ENCODE measurements around the gene CAMKV. TPM values are rescaled to one million over a fixed set of nuclear protein-coding genes. Genes with fewer than 3 reads are reported as not detected.

The CAMKV gene
- total RNA-seq, 2 experiments from 2014 or later: 0.28 TPM; not detected in 1

DNA sequence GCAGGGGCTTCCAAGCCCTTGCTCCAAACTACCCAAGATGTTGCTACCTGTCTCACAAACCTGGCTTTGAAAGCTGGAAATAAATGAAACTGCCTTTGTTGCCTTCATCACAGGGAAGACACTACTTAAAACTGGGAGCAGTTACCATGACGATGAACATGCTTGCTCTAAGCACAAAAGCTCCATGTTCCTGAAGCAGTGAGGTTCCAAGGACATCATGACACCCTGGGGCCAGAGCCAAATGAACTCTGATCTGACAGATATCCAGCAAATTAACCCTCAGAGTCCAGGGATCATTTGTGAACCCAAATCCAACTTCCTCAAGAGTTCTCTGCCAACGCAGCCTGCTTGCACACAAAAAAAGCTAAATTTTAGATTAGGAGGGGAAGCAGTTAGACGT is 24.0 kb downstream of the CAMKV start:
- Mint-ChIP-seq H3K36me3 (ENCODE audit: low read depth) (no peaks in the 10 kb centered on the region), H3K9me3 (no peaks in the 10 kb centered on the region), H3K27me3 (no peaks in the 10 kb centered on the region), H3K4me3 (no peak overlapping the region), H3K4me1 (ENCODE audit: low read depth) (no peaks in the 10 kb centered on the region), H3K27ac (no peak overlapping the region)
- ChIA-PET CTCF (interaction anchor here (0.6 kb wide), 1 partner anchor 102 kb away, joined by 3 read pairs; no protein-coding TSS in a partner anchor), POLR2A (interaction anchor here (0.6 kb wide), 1 partner anchor 124 kb away, joined by 3 read pairs; no protein-coding TSS in a partner anchor)
- Histone ChIP-seq H3K27me3 (ENCODE audit: control insufficient read depth in 1 of 2, insufficient read depth in 2 of 2, low read length in 2 of 2) (no peaks in the 10 kb centered on the region), H3K9me3 (ENCODE audit: control insufficient read depth in 1 of 2, insufficient read depth in 1 of 2, low read length in 2 of 2) (no peaks in the 10 kb centered on the region), H3K4me3 (ENCODE audit: low read length) (no peak overlapping the region), H3K36me3 (ENCODE audit: insufficient read depth, low read length) (peaks cover 2% of the 10 kb centered on the region), H3K27ac (ENCODE audit: low read depth in 1 of 2, low read length in 2 of 2) (no peak overlapping the region), H3K4me1 (ENCODE audit: insufficient read depth, low read length) (no peaks in the 10 kb centered on the region)
- no peak for ATAC-seq (ENCODE audit: poor library complexity)
- TF ChIP-seq, protein P1, sequence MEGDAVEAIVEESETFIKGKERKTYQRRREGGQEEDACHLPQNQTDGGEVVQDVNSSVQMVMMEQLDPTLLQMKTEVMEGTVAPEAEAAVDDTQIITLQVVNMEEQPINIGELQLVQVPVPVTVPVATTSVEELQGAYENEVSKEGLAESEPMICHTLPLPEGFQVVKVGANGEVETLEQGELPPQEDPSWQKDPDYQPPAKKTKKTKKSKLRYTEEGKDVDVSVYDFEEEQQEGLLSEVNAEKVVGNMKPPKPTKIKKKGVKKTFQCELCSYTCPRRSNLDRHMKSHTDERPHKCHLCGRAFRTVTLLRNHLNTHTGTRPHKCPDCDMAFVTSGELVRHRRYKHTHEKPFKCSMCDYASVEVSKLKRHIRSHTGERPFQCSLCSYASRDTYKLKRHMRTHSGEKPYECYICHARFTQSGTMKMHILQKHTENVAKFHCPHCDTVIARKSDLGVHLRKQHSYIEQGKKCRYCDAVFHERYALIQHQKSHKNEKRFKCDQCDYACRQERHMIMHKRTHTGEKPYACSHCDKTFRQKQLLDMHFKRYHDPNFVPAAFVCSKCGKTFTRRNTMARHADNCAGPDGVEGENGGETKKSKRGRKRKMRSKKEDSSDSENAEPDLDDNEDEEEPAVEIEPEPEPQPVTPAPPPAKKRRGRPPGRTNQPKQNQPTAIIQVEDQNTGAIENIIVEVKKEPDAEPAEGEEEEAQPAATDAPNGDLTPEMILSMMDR (IDR thresholded peaks at IDR 0.05): no peak
- intact Hi-C loops (cut with DNase I, micrococcal nuclease): loop anchor here in 1 of 2 experiments (5.0 kb wide), 1 partner anchor 792 kb away; no protein-coding TSS in a partner anchor
- no peak for DNase-seq

DNA sequence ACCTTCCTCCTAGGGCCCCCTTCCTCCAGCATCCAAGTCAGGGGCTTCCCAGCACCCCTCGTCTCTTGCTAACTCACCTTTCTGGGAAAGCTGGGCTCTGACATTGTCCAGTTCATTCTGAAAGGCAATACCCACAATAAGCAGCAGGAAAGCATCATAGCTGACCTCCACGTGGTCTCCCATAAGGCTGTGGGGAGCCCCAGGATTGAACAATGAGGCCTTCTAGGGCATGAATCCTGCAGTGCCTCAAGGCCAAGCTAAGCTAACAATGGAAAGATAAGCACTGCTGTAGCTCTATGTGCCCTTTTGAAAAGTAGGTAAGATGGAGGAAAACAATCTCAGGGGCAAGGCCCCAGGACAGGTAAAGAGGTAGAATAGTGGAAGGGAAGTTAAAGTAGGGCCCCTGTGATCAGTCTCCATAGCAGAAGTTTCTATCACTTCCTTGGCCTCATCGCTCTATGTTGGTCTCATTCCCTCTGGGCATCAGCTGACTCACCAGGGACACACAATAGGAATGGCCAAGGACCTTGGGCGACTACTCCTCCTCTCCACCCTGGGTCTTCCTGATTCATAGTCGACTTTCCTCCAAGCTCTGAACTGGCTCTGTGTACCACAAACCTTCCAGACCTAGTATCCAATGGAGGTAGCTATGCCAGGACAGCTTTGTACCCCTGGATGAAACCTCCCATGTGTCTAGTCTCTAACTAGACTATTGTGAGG is 25.1 kb downstream of the CAMKV start:
- no peaks in the 10 kb centered on the region for H3K36me3 Mint-ChIP-seq (ENCODE audit: low read depth)
- TF ChIP-seq, protein P1 (IDR thresholded peaks at IDR 0.05): no peak
- ATAC-seq (ENCODE audit: poor library complexity) (no peak), DNase-seq (no peak)
- no peaks in the 10 kb centered on the region for H3K9me3 Mint-ChIP-seq
- H3K27ac ChIP-seq (ENCODE audit: low read depth in 1 of 2, low read length in 2 of 2): no peak overlapping the region
- H3K9me3 ChIP-seq (ENCODE audit: control insufficient read depth in 1 of 2, insufficient read depth in 1 of 2, low read length in 2 of 2): no peaks in the 10 kb centered on the region
- ChIA-PET POLR2A (interaction anchor here (1.4 kb wide), 1 partner anchor 42 kb away, joined by 6 read pairs; the partner anchor contains the start of gene INKA1), CTCF (interaction anchor here (1.1 kb wide), 1 partner anchor 42 kb away, joined by 5 read pairs; the partner anchor contains the start of gene INKA1)
- H3K4me1 ChIP-seq (ENCODE audit: insufficient read depth, low read length): no peaks in the 10 kb centered on the region
- no peaks in the 10 kb centered on the region for H3K27me3 Mint-ChIP-seq
- H3K36me3 ChIP-seq (ENCODE audit: insufficient read depth, low read length): peaks cover 2% of the 10 kb centered on the region
- H3K27me3 ChIP-seq (ENCODE audit: control insufficient read depth in 1 of 2, insufficient read depth in 2 of 2, low read length in 2 of 2): no peaks in the 10 kb centered on the region
- intact Hi-C loops (cut with DNase I, micrococcal nuclease): loop anchor here in 1 of 2 experiments (5.0 kb wide), 2 partner anchors 63 to 793 kb away; no protein-coding TSS in a partner anchor
- no peaks in the 10 kb centered on the region for H3K4me1 Mint-ChIP-seq (ENCODE audit: low read depth)
- no peak overlapping the region for H3K4me3 ChIP-seq (ENCODE audit: low read length)
- H3K27ac Mint-ChIP-seq: no peak overlapping the region
- no peak overlapping the region for H3K4me3 Mint-ChIP-seq

DNA sequence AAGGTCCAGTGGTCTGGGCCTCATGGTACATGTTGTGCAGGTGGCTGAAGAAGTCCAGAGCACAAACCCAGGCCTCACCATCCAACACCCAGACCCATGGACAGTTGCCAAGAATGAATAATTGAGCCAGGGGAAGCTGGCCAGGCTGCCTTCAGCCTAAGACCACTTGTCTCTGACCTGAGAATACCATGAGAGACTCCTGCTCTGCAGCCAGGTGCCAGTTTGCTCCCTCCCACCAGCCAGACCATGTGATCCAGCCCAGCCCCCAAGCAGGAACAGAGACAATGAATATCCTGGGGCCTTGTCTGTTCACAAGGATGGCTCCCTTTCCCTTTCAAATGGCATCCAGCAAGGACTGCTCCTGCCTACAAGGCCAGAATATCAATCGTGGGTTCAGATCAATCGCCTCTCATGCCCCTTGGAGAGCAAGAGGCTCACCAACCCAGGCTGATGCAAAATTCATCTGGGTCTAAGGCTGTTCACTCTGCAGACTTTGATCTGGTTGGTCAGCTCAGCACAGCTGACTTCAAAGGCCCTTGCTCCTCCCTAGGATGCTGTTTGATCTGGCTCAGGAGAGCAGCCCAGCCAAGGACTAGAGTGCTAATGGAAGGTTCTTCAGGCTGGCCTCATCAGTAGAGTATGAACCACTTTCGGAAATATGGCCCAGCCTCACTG is 26.7 kb downstream of the CAMKV start:
- no peaks in the 10 kb centered on the region for H3K36me3 Mint-ChIP-seq (ENCODE audit: low read depth)
- H3K4me3 Mint-ChIP-seq: no peak overlapping the region
- intact Hi-C loops (cut with DNase I, micrococcal nuclease): loop anchor here in 1 of 2 experiments (5.0 kb wide), 1 partner anchor 64 kb away; no protein-coding TSS in a partner anchor

More for the DNA sequence above, 26.7 kb downstream of the CAMKV start:
- TF ChIP-seq, protein P1 (IDR thresholded peaks at IDR 0.05): no peak
- Histone ChIP-seq H3K9me3 (ENCODE audit: control insufficient read depth in 1 of 2, insufficient read depth in 1 of 2, low read length in 2 of 2) (no peaks in the 10 kb centered on the region), H3K27ac (ENCODE audit: low read depth in 1 of 2, low read length in 2 of 2) (no peak overlapping the region), H3K27me3 (ENCODE audit: control insufficient read depth in 1 of 2, insufficient read depth in 2 of 2, low read length in 2 of 2) (no peaks in the 10 kb centered on the region), H3K4me3 (ENCODE audit: low read length) (no peak overlapping the region), H3K36me3 (ENCODE audit: insufficient read depth, low read length) (peaks cover 2% of the 10 kb centered on the region), H3K4me1 (ENCODE audit: insufficient read depth, low read length) (peaks cover 3% of the 10 kb centered on the region)
- ATAC-seq (ENCODE audit: poor library complexity): no peak
- no peaks in the 10 kb centered on the region for H3K9me3 Mint-ChIP-seq
- H3K27ac Mint-ChIP-seq: no peak overlapping the region
- no peaks in the 10 kb centered on the region for H3K4me1 Mint-ChIP-seq (ENCODE audit: low read depth)
- no peaks in the 10 kb centered on the region for H3K27me3 Mint-ChIP-seq
- ChIA-PET CTCF (no interaction called here), POLR2A (interaction anchor here (2.8 kb wide), 1 partner anchor 40 kb away, joined by 11 read pairs; the partner anchor contains the start of gene INKA1)
- no peak for DNase-seq

Data from CD4-positive, alpha-beta T cell (primary cell).